Measurements from ENCODE around the gene SLC6A9.

- TF ChIP-seq CTCF (IDR thresholded peaks at IDR 0.05; ENCODE audit: poor library complexity) (no peak), EZH2 (IDR thresholded peaks at IDR 0.05; ENCODE audit: borderline replicate concordance) (no peak)
Measured at GRCh38 chr1:44072821-44073220, 41.6 kb upstream of the SLC6A9 start.

Measured in hepatocyte (in vitro differentiated cells).